ENCODE measurements around the gene SF3B3. TPM values are rescaled to one million over a fixed set of nuclear protein-coding genes. Genes with fewer than 3 reads are reported as not detected.

The SF3B3 gene
- total RNA-seq, 1 donor from 2014 or later = 631 TPM

GRCh38 chr16:70605283-70605657 lies 81.7 kb downstream of the SF3B3 start:
- Mint-ChIP-seq H3K27ac (ENCODE audit: unreplicated experiment) (no peak overlapping the region), H3K27me3 (ENCODE audit: low read depth) (no peaks in the 10 kb centered on the region)
- no peak for TF ChIP-seq CTCF (conservative IDR thresholded peaks at IDR 0.05)

GRCh38 chr16:70608521-70608920 lies 84.9 kb downstream of the SF3B3 start:
- TF ChIP-seq CTCF (conservative IDR thresholded peaks at IDR 0.05) = no peak
- DNase-seq (ENCODE audit: low read depth, low spot score) = no peak
- no peak overlapping the region for H3K27ac Mint-ChIP-seq (ENCODE audit: unreplicated experiment)
- H3K9me3 Mint-ChIP-seq = no peaks in the 10 kb centered on the region
- no peaks in the 10 kb centered on the region for H3K36me3 Mint-ChIP-seq (ENCODE audit: low read depth)
- no peaks in the 10 kb centered on the region for H3K27me3 Mint-ChIP-seq (ENCODE audit: low read depth)
- H3K4me3 Mint-ChIP-seq = no peak overlapping the region
- H3K4me1 Mint-ChIP-seq = peaks cover 8% of the 10 kb centered on the region

More at GRCh38 chr16:70605283-70605657, 81.7 kb downstream of the SF3B3 start:
- DNase-seq (ENCODE audit: low read depth, low spot score) = no peak
- H3K9me3 Mint-ChIP-seq = no peaks in the 10 kb centered on the region
- no peak overlapping the region for H3K4me3 Mint-ChIP-seq
- peaks cover 8% of the 10 kb centered on the region for H3K4me1 Mint-ChIP-seq
- H3K36me3 Mint-ChIP-seq (ENCODE audit: low read depth) = no peaks in the 10 kb centered on the region

DNA sequence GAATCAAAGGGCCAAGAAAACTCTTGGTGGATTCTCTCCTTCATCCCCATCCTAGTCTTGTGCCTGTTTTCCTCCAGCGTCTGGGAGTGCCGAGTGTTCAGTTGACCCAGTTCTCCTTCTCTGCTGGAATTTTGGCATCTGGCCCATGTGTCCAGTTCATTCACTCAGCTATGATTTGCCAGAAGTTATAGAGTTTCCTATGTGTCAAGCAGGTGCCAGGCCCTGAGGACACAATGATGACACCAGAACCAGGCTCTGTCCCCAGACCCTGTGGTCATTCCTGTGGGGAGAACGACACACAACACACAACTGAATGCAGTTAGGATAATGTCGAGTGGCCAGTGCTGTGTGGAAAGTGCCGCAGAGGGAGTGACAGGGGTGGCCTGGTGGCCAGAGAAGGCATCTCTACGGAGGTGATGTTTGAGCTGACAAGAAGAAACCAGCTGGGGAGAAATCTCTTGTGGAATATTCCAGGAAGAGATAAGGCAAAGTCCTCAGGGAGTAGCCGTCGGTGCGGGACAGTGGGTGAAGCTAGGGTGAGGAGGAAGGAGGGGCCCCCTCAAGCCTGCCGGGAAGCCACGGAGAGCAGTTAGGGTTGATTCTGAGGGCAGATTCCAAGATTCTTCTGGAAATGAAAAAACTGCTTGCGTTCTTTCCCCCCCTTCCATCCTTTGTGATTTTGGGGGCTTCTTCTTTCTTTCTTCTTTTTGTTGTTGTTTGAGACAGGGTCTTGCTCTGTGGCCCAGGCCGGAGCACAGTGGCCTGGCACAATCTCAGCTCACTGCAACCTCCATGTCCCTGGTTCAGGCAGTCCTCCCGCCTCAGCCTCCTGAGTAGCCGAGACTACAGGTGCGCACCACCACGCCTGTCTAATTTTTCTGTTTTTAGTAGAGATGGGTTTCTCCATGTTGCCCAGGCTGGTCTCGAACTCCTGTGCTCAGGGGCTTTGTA lies 86.9 kb downstream of the SF3B3 start:
- no peak overlapping the region for H3K4me3 Mint-ChIP-seq

DNA sequence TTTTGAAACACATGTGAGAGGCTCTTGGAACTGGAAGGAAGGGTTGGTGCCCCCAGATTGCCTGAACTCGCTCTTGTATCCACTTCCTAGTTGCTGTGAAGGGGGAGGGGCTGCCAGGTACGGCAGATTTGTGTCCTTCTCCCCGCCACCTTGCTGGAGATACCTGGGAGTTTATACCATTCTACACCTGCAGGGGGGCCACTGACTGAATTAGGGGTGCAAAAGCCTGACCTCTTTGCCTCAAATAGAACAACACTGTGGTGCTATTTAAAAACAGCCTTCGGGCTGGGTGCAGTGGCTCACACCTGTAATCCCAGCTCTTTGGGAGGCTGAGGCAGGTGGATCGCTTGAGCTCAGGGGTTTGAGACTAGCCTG lies 87.6 kb downstream of the SF3B3 start:
- Mint-ChIP-seq H3K27ac (ENCODE audit: unreplicated experiment) (no peak overlapping the region), H3K4me3 (no peak overlapping the region), H3K9me3 (no peaks in the 10 kb centered on the region), H3K4me1 (no peaks in the 10 kb centered on the region), H3K27me3 (ENCODE audit: low read depth) (no peaks in the 10 kb centered on the region), H3K36me3 (ENCODE audit: low read depth) (no peaks in the 10 kb centered on the region)
- TF ChIP-seq CTCF (conservative IDR thresholded peaks at IDR 0.05) = no peak
- no peak for DNase-seq (ENCODE audit: low read depth, low spot score)

More for the DNA sequence above, 86.9 kb downstream of the SF3B3 start:
- no peak for TF ChIP-seq CTCF (conservative IDR thresholded peaks at IDR 0.05)
- Mint-ChIP-seq H3K36me3 (ENCODE audit: low read depth) (no peaks in the 10 kb centered on the region), H3K4me1 (no peaks in the 10 kb centered on the region), H3K27ac (ENCODE audit: unreplicated experiment) (no peak overlapping the region), H3K27me3 (ENCODE audit: low read depth) (no peaks in the 10 kb centered on the region), H3K9me3 (no peaks in the 10 kb centered on the region)
- no peak for DNase-seq (ENCODE audit: low read depth, low spot score)

GRCh38 chr16:70611785-70612303 lies 88.2 kb downstream of the SF3B3 start:
- H3K4me1 Mint-ChIP-seq = no peaks in the 10 kb centered on the region
- H3K36me3 Mint-ChIP-seq (ENCODE audit: low read depth) = no peaks in the 10 kb centered on the region
- no peak overlapping the region for H3K27ac Mint-ChIP-seq (ENCODE audit: unreplicated experiment)

More at GRCh38 chr16:70611785-70612303, 88.2 kb downstream of the SF3B3 start:
- Mint-ChIP-seq H3K9me3 (no peaks in the 10 kb centered on the region), H3K27me3 (ENCODE audit: low read depth) (no peaks in the 10 kb centered on the region), H3K4me3 (no peak overlapping the region)
- DNase-seq (ENCODE audit: low read depth, low spot score) = no peak
- TF ChIP-seq CTCF (conservative IDR thresholded peaks at IDR 0.05) = no peak
